Measurements from ENCODE around the gene TFR2.

- TF ChIP-seq CTCF (IDR thresholded peaks at IDR 0.05; ENCODE audit: insufficient read depth, low read depth, low read length) (no peak), EZH2 (IDR thresholded peaks at IDR 0.05; ENCODE audit: insufficient read depth, low read length) (no peak)
Observed at GRCh38 chr7:100611983-100612729, 29.2 kb downstream of the TFR2 start, which contains the start of gene MOSPD3.
